Retina (tissue), 1 donor: ENCODE measurements around the gene TTC9.

Source experiments
- DNase-seq: peaks from one replicate; pipeline ENCODE4 v3.0.0-alpha.2; 2016

Gene TTC9

DNA sequence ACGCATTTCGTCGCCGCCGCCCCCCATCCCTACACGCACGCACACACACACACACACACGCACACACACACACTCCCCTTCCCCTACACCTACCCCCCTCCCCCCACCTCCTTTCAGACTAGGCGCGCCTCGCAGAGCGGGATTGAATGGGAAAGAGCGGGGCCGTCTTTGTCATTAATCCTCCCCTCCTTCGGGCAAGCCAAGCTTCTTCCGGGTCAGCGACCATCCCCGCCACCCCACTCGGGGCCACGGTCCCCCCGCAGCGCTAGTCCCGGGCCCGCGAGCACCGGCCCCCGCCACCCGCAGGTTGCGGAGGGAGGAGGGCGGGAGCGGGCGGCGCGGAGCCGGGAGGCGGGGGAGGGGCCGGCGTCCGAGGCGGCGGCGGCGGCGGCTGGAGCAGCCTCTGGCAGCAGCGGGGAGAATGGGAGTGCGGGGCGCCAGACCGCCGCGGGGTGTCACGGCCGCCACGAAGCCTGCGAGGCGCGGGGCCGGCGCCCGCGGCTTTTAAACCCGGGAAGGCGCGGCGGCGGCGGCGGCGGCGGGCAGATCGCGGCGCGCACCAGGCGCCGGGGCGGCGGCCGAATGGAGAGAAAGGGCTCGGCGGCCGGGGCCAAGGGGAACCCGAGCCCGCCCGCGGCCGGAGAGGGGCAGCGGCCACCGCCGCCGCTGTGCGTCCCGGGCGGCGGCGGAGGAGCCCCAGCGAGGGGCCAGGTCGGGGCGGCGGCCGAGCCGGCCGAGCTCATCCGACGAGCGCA lies at the start of gene TTC9:
TTC9 (plus strand) TSS at position 369 of the 755 bp plus-strand sequence; CDS start at position 583, 214 bp downstream.
- DNase-seq = no peak

DNA sequence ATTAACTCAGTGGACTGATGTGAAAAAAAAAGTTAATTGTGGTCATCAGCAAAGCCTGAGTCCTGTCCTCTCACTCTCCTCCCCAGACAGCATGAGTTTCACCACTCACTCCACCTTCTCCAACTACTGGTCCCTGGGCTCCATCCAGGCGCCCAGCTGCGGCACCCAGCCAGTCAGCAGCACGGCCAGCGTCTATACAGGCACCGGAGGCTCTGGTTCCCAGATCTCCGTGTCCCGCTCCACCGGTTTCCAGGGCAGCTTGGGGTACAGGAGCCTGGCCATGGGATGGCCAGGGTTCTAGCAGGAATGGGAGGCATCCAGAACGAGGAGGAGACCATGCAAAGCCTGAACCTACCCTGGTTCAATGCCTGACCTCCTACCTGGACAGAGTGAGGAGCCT lies 47.3 kb upstream of the TTC9 start:
- no peak for DNase-seq

DNA sequence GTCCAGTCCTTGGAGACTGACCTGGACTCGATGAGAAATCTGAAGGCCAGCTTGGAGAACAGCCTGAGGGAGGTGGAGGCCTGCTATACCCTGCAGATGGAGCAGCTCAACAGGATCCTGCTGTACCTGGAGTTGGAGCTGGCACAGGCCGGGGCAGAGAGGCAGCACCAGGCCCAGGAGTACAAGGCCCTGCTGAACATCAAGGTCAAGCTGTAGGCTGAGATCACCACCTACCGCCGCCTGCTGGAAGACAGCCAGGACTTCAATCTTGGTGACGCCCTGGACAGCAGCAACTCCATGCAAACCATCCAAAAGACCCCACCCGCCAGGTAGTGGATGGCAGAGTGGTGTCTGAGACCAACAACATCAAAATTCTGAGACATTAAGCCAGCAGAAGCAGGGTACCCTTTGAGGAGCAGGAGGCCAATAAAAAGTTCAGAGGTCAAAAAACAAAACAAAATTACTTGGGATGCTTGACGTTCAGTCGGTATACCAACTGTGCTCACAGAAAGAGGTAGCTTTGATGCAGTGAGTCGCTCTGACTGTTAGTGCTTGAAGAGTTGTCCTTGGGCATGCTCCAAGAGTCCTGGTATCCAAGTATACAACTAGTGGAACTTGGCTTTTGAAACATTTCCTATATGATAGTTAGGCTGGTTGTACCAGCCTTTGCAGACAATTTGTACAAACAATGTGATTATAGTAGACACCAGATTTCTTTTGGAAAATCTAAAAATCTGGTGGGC lies 46.1 kb upstream of the TTC9 start:
- no peak for DNase-seq

DNA sequence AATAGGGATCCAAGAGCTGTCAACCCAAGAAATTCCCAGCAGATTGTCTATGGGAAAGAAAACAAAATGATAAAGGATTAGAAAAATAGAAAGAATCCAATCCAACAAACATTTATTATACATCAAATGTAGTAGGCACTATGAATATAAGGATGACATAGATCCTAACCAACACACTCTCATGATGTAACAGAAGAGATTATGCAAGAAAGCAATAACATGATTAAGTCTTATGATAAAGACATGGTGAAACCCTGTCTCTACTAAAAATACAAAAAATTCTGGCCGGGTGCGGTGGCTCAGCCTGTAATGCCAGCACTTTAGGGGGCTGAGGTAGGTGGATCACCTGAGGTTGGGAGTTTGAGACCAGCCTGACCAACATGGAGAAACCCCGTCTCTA lies 44.0 kb upstream of the TTC9 start:
- DNase-seq = no peak

DNA sequence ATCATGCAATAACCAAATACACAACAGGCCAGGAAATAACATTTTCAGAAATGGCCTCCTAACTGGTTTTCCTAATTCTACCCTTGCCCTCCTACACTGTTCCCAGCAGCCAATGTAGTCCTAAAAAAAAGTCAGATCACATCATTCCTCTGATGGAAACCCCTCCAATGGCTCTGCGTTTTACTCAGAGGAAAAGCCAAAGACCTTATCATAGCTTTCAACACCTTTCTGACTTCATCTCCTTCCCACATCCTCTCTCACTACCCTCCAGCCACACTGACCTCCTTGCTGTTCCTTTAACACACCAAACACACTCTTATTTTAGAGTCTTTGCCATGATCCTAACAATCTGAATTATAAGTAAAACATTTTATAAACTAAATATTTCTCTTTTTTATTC lies 42.4 kb upstream of the TTC9 start:
- DNase-seq = no peak

DNA sequence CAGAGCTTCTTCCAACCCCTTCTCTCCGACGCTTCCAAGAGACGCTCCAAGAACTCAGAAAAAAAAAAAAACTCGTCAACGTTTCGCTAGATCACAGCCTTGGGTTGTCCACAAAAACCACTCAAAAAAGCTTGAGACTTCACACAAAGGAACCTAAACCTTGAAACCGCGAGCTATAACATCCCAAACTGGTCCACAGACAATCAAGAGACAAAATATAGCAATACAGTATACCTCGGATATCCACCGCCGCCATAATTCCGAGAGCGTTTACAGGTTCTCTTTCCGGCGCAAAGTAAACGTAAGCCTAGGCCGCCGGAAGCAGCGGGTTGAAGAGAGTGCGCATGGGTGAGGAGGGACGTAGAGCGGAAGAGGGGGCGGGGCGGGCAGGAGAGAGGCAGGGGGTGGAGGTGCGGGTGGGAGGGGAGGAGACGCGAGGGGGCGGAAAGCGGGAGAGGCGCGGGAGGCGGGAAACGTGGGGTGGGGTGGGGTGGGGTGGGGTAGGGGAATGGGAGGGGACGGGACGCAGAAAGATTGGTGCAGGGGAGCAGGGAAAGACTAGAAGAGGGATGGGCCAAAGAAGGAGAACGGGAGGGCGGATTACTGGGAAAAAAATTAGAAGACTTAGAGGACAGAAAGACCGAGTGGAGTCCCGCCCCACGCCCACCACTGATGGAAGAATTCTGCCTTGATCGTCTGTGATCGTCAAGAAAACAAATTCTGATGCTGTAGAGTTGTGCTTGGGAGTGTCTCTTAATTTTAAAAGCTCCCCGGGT lies 41.1 kb upstream of the TTC9 start, which contains the start of gene MED6:
MED6 (minus strand) TSS at position 274 of the 776 bp plus-strand sequence; CDS start at position 256, 18 bp downstream.
- DNase-seq = peak; percentile 88

DNA sequence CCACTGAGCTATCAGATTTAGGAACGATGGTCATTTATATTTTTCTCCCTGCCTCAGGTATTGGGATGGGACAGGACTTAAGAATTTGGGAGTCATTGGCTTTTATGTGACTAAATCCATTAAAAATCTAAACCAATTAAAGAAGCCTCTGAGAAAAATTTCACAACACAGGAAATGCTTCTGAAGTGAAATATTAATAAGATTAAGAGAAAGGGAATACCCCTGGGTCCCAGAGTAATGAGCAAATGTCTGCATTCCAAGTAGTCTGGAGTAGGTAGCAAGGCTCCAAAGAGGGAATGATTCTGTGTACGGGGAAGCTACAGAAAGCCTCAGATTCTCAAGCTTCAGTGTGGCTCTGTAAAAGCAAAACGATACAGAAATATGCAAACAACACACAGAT lies 40.6 kb upstream of the TTC9 start:
- DNase-seq = no peak

DNA sequence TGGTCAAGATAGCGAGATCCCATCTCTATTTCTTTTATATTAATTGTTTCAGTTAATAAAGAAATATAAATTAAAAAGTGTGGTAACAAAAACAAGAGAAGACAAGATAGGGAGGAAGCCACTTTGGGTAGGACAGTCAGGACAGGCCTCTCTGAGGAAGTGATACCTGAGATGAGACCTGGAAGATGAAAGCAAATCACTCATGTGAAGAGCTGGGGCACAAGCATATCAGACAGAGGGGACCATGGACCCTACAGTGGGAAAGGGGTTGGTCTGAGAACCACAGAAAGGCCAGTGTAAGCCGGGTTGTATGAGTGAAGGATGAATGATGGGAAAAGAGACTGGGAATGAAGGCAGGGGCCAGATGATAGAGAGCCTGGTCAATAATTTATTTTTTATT lies 39.5 kb upstream of the TTC9 start:
- DNase-seq = no peak

DNA sequence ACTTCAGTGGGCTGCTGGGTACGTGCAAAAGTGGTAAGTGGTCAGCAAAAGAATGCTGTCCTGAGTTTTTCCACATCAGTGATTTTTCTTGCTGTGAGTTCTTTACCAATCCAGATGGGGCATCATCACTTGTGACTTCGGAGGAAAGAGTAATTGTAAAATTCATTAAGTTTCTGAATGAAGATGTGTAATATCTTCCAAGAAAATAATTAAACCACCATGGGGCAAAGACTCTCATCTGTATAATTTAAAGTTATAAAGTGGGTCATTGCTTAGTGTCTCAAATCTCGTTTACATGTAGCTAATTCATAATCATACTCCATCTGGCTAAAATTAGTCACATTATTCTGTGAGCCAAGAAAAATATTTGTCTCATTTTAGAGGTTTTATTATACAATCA lies 30.5 kb upstream of the TTC9 start:
- DNase-seq = no peak

DNA sequence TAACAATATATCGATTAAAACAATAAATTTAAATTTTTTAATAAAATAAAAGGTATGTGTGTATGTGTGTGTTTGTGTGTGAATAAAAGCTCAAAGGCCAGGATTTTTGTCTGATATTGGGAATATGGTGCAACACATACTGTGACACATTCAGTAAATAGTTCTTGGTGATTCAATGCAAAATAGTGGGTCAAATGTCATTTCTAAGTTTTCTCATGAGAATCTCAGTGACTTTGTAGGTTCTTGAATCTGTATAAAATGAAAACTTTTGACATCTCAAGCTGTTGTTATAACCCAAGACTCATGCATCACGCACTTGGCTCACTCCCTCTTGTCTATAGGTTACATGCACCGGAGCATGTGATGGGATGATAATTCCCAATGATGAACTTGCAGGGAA lies 25.1 kb upstream of the TTC9 start:
- DNase-seq = no peak

DNA sequence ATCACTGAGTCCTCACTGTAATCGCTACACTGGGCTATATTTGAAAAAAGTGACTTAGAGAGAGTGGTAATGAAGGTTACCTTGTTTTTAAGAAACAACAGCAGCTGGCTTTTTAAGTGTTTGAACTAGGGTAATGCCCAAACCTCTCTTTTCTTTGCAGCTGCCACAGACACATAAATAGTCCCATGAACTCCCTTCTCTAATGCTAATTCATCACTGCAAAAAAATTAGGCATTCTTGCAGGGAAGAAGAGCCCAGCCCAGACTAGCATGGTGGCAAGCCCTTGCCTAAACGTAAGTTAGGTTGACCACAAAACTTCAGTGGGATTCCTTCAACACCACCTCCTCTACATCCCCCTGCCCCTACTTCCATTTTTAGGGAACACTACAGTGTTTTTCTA lies 23.4 kb upstream of the TTC9 start:
- no peak for DNase-seq

DNA sequence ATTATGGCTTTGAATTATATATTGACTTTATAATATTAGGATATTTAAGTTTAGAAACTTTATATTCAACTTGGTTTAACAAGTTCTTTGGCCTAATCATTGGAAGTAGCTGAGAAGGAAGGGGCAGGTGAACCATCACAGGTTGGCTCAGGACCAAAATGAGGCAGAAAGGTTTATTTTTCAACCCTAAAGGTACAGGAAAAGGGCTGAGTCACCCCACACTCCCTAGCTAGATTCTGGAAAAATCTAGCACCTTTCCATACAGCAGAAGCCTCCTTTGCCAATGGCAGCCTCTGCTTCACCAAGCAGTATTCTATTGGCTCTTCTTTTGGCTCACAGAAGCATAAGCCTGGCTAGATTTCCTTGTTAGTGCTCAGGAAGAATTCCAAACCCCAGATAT lies 22.0 kb upstream of the TTC9 start:
- no peak for DNase-seq

DNA sequence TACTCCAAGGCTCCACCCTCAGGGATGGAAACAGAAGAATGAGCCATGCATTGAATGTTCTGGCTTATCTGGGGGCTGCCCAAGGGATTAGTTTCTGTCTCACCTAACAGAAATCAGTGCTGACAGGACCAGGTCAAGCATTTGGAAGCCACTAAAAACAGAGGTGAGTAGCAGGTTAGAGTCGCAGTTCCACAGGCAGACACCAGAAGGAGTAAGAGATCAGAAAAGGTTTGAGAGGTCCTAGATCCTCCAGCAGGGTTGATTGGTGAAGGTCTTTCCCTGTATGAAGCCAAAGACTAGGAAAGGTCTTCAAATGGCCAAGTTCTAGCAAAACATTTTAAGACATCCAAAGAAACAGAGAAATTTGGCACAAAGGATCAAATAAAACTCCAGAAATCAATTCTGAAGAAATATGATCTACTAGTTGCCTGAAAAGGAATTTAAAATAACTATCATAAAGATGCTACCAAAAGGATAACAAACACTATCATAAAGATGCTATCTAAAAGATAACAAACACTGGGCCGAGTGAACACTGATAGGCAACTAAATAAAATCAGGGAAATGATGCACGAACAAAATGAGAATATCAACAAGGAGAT lies 19.5 kb upstream of the TTC9 start:
- DNase-seq = no peak

DNA sequence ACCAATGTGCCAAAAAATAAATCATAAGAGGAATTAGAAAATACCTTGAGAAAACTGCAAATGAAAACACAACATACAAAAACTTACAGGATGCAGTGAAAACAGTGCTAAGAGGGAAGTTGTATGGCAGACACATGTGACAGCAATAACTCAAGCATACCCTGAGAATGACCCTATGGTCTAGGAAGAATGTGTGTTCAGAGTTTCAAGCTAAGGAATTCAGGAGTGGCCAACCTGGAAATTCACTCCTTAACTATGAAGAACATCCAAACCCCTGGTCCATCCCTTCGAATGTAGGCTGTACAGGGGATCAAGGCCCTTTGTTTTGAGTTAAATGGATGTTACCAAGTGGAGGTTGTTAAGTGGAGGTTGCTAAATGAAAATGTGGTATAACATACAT lies 16.7 kb upstream of the TTC9 start:
- no peak for DNase-seq

DNA sequence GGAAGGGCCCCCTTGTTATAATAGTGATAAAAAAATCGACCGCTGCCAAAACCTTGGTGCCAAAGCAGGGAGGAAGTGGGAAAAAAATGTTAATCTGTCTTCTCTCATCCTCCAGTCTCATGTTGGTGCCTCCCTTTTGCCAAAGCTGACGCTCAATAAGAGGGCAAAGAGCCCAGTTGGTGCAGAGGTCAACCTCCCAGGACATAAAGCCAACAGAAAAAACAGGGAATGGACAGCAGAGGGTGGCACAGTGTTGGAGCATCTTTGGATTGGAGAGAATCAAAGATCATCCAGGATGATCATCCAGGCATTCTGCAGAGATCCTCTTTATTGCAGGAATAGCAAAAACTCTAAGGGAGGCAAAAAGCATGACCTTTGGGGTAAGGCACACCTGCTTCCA lies 9.8 kb upstream of the TTC9 start:
- DNase-seq = no peak

DNA sequence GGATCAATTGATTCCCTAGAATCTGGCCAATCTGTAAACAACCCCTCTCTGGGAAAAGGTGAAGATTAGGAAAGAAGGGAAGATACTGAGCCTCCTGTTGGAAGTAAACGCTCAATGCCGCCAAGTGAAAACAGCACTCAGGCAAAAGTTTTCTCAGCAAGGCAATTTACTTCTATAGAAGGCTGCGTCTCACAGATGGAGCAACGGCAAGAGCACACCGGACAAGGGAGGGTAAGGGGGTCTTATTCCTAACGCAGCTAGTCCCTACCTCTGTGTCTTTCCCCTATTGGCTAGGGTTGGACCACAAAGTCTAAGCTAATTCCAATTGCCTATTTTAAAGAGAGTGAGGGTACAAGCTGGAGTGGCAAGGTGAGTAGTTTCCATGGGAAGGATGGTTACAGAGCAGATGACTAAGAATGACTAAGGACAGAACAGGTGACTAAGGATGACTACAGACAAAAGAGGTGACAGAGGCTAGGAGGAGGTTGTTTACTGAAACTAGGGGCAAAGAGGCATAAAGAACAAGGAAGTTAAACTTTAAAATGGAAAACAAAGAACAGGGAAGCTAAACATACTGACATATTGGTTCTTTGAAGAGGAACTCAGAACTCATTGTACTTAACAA lies 5.6 kb upstream of the TTC9 start:
- DNase-seq = no peak

DNA sequence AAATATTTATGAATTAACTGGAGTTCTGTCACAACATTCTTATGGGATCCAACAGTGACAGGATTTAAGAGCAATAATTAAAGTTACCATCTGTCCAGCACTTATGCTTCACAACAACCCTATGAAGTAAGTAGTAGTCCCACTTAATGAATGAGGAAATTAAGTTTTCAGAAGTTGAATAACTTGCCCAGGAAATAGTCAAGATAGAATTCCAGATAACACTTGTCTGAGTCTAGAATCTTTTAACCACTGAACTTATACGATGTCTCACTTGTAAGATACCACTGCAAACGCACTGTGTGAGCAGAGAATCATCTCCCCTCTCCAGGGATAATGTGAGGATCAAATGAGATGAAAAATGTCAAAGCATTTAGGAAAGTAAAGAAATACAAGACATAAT lies 3.3 kb upstream of the TTC9 start:
- no peak for DNase-seq

DNA sequence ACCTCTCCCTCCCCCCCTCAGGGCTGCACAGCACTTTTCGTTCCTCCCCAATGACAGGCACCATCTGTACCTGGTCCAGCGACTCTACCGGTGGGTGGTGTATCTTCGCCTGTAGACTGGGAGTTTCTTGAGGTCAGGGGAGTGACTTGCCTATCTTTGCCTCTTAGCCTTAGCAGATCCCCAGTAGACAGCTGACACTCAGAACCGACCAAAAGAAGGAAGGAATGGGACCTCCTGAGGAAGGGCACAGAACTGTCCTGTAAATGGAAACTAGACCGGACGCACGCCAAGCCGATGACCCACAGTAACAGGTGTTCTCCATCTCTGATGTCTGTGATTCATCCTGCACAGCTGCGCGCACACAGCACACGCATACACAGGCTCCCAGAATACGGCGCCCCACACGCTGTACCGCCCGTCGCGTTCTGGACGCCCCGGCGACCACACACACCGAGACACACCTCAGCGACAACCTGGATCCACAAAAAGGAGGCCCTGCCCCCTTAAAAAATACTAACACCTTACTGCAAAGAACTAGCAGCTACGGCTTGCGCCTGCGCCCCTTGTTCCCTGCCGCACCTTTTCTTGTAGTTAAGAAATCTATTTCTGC lies 673 bp upstream of the TTC9 start:
- DNase-seq = peak; percentile 80

DNA sequence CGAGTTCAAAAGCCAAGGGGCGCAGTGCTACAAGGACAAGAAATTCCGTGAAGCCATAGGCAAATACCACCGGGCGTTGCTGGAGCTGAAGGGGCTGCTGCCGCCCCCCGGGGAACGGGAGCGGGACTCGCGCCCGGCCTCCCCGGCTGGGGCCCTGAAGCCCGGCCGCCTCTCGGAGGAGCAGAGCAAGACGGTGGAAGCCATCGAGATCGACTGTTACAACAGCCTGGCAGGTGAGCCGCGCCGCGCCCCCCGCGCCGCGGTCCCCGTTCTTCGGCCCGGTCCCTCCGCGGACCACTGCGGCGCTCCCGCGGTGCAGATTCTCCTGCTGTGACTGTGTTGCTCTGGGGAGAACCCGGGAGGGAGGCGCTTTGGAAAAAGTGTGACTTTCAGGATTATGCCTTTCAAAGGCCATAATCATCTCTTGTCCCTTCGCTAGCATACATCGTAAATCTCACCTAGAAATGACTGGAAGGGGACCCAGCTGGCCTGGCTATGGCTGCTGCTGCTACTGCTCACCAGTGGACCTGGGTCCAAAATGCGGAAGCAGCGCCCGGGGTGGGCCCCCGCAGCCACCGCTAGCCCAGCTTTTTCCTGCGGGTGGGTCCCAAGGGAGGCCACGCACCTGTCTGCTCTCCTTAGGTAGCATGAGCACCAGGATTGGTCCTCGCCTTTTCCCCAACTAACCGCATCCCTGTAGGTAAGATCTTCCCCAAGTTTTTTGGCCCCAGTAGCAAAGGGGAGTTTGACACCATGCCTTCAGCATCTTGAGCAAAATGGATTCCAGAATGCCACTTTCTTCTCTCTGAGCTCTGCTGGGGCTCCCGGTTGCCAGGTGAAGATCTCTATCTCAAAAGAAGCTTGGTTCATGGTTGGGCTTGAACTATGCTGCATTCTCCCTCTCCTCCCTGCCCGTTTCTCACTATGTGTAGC lies 853 bp downstream of the TTC9 start:
- DNase-seq = peak; percentile 81

DNA sequence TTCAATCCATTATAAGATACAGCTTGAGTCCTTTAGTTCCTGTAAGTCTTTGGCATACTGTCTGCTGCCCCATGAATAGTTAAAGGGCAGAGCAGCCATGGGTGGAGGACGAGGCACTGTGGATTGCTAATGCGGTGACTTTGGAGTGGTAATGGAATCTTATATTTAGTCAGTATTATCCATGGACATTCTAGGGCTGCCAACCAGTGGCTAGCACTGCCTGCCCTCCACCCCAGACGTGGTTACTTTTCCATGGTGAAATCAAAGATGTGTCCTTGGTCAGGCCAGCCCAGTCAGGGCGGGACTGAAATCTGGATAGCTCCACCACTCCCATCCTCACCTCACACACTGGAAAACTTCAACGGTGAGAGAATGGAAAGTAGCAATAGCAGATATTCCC lies 2.3 kb downstream of the TTC9 start:
- DNase-seq = no peak

DNA sequence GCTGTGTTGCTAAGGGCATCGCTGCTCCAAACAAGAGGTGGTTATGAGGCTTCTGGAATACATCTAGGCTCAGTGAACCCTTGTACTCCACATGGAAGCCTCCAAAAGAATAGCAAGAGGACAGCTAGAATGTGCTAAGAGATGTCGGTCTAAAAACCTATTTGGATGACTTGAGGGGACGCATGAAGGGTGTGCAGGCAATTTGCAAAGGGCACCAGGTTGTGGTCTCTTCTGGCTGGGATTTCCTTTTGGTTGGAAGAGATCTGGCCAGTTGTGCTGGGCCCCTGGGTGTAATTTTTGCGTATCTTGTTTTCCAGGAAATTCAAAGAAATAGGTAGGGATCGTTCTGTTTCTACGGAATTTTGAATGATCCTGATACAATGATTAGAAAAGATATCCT lies 4.2 kb downstream of the TTC9 start:
- DNase-seq = no peak
